IPS-18a (cell line): Measurements from ENCODE around the gene PTPRA.
A peak's percentile ranks its signal among the peaks of the same experiment; 100 is the strongest.

Experiments
- H3K27ac ChIP-seq: one replicate; pipeline ENCODE4 v1.5.1; 2013; ENCODE audit warnings: low read length
- H3K27me3 ChIP-seq: one replicate; pipeline ENCODE4 v1.6.1; 2013; ENCODE audit warnings: mild to moderate bottlenecking, low read length; ENCODE audit not compliant: control insufficient read depth, insufficient read depth
- H3K36me3 ChIP-seq: one replicate; pipeline ENCODE4 v1.6.1; 2013; ENCODE audit warnings: low read depth, low read length; ENCODE audit not compliant: control insufficient read depth
- H3K4me1 ChIP-seq: one replicate; pipeline ENCODE4 v1.6.1; 2013; ENCODE audit warnings: low read depth, low read length; ENCODE audit not compliant: control insufficient read depth
- H3K4me3 ChIP-seq: one replicate; pipeline ENCODE4 v1.5.1; 2013; ENCODE audit warnings: low read length
- H3K9ac ChIP-seq: one replicate; pipeline ENCODE4 v1.6.1; 2013; ENCODE audit warnings: mild to moderate bottlenecking, low read length, moderate library complexity
- H3K9me3 ChIP-seq: one replicate; pipeline ENCODE4 v1.6.1; 2013; ENCODE audit warnings: low read depth, low read length; ENCODE audit not compliant: control insufficient read depth

PTPRA gene

DNA sequence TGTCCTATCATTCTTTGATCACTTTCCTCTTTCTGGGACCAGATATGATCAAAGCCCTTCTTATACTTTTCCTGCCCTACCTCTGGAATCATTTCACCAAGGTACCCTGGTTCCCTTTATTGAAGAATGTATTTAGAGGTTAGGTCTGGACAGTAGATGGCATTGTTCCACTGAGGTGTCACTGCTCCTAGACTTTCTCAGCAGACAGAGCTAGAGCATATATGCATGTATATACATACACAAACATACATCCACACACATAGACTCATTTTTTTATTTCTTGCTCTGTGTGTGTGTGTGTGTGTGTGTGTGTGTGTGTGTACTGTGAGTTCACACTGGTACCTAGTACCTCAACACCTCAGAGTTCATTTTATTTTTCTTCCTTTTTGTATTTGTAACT lies 40.9 kb downstream of the PTPRA start:
- Histone ChIP-seq H3K9ac (no peak overlapping the region), H3K9me3 (no peaks in the 10 kb centered on the region), H3K36me3 (no peaks in the 10 kb centered on the region), H3K4me1 (peaks cover 17% of the 10 kb centered on the region), H3K27me3 (no peaks in the 10 kb centered on the region), H3K27ac (no peak overlapping the region), H3K4me3 (no peak overlapping the region)

DNA sequence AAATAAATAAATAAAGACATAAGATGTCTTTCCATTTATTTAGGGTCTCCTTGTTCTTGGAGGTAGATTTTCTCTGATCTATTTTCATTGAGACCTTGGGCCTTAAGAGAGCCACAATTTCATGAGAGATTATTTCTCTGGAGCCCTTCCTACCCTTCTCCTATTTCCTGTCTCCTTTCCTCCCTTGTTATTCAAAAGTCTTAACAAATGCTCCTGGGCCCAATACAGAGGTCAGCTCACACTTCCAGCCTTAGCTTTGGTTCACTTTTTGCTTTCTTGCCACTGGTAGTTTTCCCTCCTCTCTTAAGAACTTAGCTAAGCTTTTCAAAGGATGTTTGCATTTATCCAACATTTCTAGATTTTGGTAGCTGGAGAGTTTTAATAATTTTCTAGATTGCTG lies 44.0 kb downstream of the PTPRA start:
- Histone ChIP-seq H3K4me3 (no peak overlapping the region), H3K4me1 (peaks cover 24% of the 10 kb centered on the region), H3K9ac (no peak overlapping the region), H3K27ac (peak overlapping the region; percentile 68), H3K36me3 (no peaks in the 10 kb centered on the region), H3K9me3 (no peaks in the 10 kb centered on the region), H3K27me3 (no peaks in the 10 kb centered on the region)

DNA sequence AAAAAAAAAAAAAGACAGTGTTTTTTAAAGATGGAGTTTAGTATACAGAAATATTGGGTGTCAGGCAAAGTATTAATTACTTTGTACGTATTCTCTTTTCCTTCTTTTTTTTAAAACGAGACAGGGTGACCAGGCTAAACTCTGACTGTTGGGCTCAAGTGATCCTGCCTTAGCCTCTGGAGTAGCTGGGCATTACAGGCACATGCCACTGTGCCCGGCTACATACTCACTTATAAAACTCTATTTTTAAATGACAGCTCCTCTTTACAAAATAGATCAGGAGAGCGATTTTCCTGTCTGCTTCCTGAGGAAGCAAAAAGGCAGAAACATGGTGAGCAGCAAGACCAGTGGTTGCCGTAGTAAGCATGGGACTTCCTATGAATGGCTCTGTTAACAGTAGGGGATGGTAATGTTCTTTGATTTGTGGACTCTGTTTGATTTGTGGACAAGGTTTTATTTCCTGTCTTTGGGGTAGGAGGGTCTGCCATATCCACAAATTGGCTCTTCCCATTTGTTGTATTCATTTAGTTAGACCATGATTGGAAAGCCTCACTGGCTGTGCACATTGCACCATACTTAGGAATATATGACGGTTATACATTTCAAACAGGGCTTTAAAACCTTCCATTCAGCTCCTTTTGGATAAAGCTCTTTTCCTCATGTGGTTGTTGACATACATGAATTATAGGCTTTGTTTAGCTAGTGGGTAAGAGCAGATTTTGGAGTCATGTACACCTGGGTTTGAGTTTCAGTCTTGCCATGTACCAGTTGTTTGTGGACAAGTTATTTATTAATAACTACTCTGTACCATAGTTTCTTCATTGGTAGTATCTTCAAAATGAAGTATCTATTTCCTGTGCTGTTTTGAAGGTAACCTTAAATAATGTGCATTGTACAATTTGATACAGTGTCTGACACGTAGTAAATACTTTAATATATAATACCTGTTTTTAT lies 45.1 kb downstream of the PTPRA start:
- Histone ChIP-seq H3K4me1 (peaks cover 24% of the 10 kb centered on the region), H3K4me3 (no peak overlapping the region), H3K9ac (no peak overlapping the region), H3K27ac (no peak overlapping the region), H3K36me3 (no peaks in the 10 kb centered on the region), H3K27me3 (no peaks in the 10 kb centered on the region), H3K9me3 (no peaks in the 10 kb centered on the region)

DNA sequence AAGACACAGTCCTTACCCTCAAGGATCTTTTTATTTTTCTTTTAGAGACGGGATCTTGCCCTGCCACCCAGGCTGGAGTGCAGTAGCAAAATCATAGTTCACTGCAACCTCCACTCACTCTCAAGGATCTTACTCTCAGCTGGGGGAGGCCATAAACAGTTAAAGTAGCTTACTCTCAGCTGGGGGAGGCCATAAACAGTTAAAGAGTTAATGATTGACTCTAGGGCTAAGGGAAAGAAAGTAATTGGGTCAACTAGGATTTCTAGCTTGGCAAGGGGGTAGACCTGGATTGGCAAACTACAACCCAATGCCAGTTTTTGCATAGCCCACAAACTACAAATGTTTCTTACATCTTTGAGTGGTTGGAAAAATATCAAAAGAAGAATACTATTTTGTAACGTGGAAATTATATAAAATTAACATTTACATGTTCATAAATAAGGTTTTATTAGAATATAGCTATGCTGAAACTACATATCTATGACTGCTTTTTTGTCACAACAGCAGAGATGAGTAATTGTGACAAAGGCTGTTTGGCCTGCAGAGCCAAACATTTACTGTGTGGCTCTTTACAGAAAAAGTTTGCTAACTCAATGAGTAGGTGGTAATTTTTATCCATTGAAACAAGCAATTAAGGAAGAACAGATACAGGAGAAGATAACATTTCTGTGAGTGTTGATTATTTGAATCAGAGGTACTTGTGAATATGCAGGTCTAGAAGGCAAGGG lies 46.4 kb downstream of the PTPRA start:
- H3K9ac ChIP-seq = no peak overlapping the region
- H3K9me3 ChIP-seq = no peaks in the 10 kb centered on the region
- H3K4me3 ChIP-seq = no peak overlapping the region
- peaks cover 24% of the 10 kb centered on the region for H3K4me1 ChIP-seq
- no peaks in the 10 kb centered on the region for H3K27me3 ChIP-seq
- H3K27ac ChIP-seq = no peak overlapping the region
- H3K36me3 ChIP-seq = peaks cover 9% of the 10 kb centered on the region

DNA sequence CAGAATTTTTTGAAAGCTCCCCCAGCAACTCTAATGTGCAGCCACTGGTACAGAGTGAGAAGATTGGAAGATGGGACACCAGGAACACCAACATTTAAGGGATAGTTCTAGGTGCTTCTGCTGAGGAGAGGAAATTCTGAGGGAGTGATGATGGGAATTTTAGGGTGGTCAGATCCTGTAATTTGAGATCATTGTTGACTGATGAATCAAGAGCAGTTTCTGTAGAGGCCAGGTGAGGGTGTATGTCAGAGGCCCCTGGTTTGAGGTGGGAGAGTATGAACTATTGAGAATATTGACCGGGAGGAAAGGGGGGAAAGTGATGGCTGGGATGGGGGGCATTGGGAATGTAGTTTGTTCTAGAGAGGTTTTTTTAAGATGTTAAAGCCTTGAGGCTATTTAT lies 47.2 kb downstream of the PTPRA start:
- H3K27ac ChIP-seq = no peak overlapping the region
- H3K27me3 ChIP-seq = no peaks in the 10 kb centered on the region
- no peak overlapping the region for H3K9ac ChIP-seq

DNA sequence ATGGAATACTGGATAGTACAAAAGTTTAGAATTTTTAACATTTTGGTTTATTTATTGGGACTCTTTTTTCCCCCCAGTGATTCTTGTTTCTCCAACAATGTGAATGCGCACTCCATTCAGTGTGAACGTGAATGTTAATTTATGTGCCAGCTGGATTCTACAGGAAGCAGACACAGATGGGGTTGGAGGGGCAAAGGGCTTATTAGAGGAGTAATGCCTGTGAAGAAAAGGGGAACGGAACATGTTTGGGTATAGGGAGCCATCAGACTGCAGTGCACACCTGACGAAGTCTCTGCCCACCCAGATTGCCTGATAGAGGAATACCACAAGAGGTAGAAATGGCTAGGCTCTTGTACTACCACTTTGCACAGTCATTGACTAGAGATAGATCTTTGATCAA lies 48.2 kb downstream of the PTPRA start:
- no peak overlapping the region for H3K4me3 ChIP-seq
- H3K9ac ChIP-seq = no peak overlapping the region
- H3K27ac ChIP-seq = no peak overlapping the region
- peaks cover 9% of the 10 kb centered on the region for H3K36me3 ChIP-seq
- no peaks in the 10 kb centered on the region for H3K27me3 ChIP-seq
- peaks cover 24% of the 10 kb centered on the region for H3K4me1 ChIP-seq
- H3K9me3 ChIP-seq = no peaks in the 10 kb centered on the region

More for the DNA sequence above, 47.2 kb downstream of the PTPRA start:
- Histone ChIP-seq H3K36me3 (peaks cover 9% of the 10 kb centered on the region), H3K4me3 (no peak overlapping the region), H3K4me1 (peaks cover 24% of the 10 kb centered on the region), H3K9me3 (no peaks in the 10 kb centered on the region)

DNA sequence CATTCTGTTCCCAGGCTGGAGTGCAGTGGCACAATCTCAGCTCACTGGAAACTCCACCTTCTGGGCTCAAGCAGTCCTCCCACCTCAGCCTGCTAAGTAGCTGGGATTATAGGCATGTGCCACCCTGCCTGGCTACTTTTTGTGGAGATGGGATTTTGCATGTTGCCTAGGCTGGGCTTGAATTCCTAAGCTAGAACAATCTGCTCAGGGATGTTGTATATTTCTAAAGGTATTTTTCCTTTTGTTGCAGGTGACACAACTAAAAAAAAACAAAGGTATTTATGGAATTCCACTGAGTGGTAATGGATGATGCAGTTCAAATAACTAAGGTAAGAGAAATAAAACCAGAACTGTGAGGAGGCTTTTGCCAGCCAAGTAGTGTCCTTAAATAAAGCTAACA lies 49.7 kb downstream of the PTPRA start:
- H3K36me3 ChIP-seq = peaks cover 9% of the 10 kb centered on the region
- H3K9ac ChIP-seq = no peak overlapping the region
- no peak overlapping the region for H3K4me3 ChIP-seq
- no peaks in the 10 kb centered on the region for H3K27me3 ChIP-seq
- H3K4me1 ChIP-seq = peaks cover 20% of the 10 kb centered on the region
- no peaks in the 10 kb centered on the region for H3K9me3 ChIP-seq
- no peak overlapping the region for H3K27ac ChIP-seq

DNA sequence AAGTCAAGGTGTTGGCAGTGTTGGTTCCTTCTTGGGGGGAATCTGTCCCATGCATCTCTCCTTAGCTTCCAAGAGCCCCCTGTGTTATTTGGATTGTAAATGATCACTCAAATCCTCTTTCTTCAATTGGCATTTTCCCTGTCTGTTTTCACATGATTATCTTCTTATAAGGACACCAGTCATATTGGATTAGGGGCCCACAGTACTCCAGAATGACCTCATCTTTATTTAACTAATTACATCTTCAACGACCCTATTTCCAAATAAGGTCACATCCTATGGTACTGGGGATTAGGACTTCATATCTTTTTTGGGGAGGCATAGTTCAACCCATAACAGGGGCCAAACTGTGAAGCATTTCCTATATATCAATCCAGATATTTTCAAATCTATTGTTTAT lies 57.3 kb downstream of the PTPRA start:
- no peaks in the 10 kb centered on the region for H3K27me3 ChIP-seq

DNA sequence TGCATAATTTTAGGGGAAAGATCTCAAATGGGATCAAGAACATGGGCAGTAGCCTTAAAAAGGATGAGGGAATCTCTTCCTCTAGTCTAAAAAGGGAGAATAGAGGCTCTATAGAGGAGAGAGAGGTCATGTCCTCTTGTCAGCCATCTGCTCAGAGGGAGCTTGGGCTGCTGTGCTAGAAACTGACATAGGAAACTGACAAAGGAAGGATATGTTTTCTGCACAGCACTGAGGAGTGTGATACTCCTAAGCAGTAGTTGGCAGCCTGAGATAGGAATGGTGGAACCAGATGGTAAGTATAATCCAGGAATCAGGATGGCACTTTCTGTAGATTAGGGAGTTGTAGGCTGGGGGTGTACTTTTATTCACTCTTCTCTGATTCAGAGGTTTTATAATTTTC lies 59.2 kb downstream of the PTPRA start:
- Histone ChIP-seq H3K36me3 (no peaks in the 10 kb centered on the region), H3K9me3 (no peaks in the 10 kb centered on the region), H3K4me3 (no peak overlapping the region), H3K9ac (no peak overlapping the region), H3K27ac (no peak overlapping the region), H3K27me3 (no peaks in the 10 kb centered on the region), H3K4me1 (no peaks in the 10 kb centered on the region)

More for the DNA sequence above, 57.3 kb downstream of the PTPRA start:
- Histone ChIP-seq H3K27ac (no peak overlapping the region), H3K9ac (no peak overlapping the region), H3K4me3 (no peak overlapping the region), H3K9me3 (no peaks in the 10 kb centered on the region), H3K36me3 (no peaks in the 10 kb centered on the region), H3K4me1 (no peaks in the 10 kb centered on the region)

DNA sequence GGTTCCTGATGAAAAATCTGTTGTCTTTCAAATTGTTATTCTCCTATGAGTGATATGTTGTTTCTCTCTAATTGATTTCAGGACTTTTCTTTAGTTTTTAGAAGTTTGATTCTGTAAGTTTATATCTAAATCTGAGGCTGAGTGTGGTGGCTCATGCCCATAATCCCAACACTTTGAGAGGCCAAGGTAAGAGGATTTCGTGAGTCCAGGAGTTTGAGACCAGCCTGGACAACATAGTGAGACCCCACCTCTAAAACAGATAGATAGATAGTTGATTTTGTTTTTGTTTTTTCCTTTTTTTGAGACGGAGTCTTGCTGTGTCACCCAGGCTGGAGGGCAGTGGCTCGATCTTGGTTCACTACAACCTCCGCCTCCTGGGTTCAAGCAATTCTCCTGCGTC lies 64.6 kb downstream of the PTPRA start:
- no peaks in the 10 kb centered on the region for H3K9me3 ChIP-seq
- no peak overlapping the region for H3K4me3 ChIP-seq
- H3K4me1 ChIP-seq = no peaks in the 10 kb centered on the region
- H3K9ac ChIP-seq = no peak overlapping the region
- H3K36me3 ChIP-seq = no peaks in the 10 kb centered on the region
- H3K27me3 ChIP-seq = no peaks in the 10 kb centered on the region
- H3K27ac ChIP-seq = no peak overlapping the region

DNA sequence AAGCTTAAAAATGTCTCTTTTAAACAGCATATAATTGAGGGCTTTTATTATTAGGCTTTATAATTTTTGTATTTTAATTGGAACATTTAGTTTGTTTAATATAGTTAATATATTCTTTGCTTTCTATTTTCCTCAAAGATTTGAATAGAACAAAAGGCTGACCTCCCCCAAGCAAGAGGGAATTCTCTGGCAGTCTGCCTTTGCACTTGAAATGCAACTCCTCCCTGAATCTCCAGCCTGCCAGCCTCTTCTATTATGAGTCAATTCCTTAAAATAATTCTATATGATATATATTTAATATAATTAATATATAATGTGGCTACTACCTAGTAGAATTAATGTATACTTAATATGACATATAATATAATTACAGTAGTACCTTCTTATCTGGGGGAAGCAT lies 69.2 kb downstream of the PTPRA start:
- no peaks in the 10 kb centered on the region for H3K27me3 ChIP-seq
- no peak overlapping the region for H3K9ac ChIP-seq
- no peaks in the 10 kb centered on the region for H3K9me3 ChIP-seq
- no peak overlapping the region for H3K27ac ChIP-seq
- H3K36me3 ChIP-seq = no peaks in the 10 kb centered on the region
- peaks cover 6% of the 10 kb centered on the region for H3K4me1 ChIP-seq
- H3K4me3 ChIP-seq = no peak overlapping the region
